HG03439 (cell line): ENCODE results near the gene LGR6.

Source experiments
- ATAC-seq: cut with Tn5 transposase; IDR thresholded peaks from one replicate; pipeline ENCODE4 v1.9.1; 2021; ENCODE audit warnings: mild to moderate bottlenecking, moderate library complexity; ENCODE audit not compliant: unreplicated experiment

Gene LGR6

GRCh38 chr1:202361224-202361623, 167.6 kb downstream of the LGR6 start:
- no peak for ATAC-seq

- no peak for ATAC-seq
Measured at GRCh38 chr1:202361701-202362100, 168.1 kb downstream of the LGR6 start.

GRCh38 chr1:202362212-202362611, 168.6 kb downstream of the LGR6 start:
- no peak for ATAC-seq

DNA sequence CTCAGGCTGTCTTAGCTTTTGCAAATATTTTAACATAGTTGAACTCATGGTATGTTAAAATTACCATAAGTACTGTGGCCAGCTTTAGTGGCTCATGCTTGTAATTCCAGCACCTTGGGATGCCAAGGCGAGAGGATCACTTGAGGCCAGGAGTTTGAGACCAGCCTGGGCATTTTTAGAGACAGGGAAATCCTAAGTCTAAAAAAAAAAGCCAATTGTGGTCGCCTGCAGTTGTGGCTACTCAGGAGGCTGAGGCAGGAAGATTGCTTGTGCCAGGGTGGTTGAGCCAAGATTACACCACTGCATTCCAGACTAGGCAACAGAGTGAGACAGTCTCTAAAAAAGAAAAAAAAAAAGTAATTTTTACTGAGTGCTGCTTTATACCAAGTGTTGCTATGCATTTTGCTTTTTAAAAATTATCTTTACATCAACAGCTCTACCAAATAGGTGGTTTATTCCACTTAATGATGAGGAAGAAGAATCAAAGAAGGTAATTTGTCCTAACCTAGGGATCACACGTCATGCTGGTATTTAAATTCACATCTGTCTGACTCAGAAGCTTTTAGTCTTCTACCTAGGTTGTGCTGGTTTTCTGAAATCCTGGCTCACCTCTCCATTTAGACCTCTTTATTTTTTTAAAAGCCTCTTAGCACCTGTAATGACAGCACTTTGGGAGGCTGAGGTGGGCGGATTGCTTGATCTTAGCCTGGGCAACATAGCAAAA, 171.7 kb downstream of the LGR6 start:
- no peak for ATAC-seq

DNA sequence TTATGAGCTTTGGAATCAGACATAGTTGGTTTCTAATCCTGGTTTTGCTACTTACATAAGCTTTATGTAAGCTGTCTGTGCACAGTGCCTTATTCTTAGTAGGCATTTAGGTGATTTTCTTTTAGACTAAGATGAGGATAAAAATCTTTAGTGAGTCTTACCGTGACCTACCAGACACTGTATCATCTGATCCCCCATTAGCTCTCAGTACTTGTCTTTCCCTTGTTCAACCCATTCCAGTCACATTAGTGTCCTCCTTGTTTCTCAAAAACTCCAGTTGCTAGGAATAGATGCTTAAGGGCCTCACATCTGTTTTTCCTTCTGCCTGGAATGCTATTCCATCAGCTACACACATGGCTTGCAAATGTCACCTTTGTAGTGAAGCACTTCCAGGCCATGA, 173.7 kb downstream of the LGR6 start:
- no peak for ATAC-seq
